Gastroesophageal sphincter (tissue), 4 donors: ENCODE data around the gene MMEL1. TPM values are rescaled to one million over a fixed set of nuclear protein-coding genes. Genes with fewer than 3 reads are reported as not detected.

ENCODE experiments used
- ATAC-seq: fragments of 150-250 bp; one replicate; pipeline ENCODE4 v1.9.1; 2016; ENCODE audit warnings: mild to moderate bottlenecking, moderate library complexity
- H3K27ac ChIP-seq, 4 donors: fragments of 200-600 bp; sonication (generic) in 3 of 4; 1 replicate in 3 of 4; 2 replicates in 1 of 4; pipeline ENCODE4 v1.5.1; 2016 to 2019
- H3K27me3 ChIP-seq: fragments of 200-600 bp; sonication (generic); one replicate; pipeline ENCODE4 v1.5.1; 2019
- H3K36me3 ChIP-seq, 2 donors: fragments of 200-600 bp; sonication (generic); one replicate each; pipeline ENCODE4 v1.5.1; 2019; ENCODE audit warnings: control low read depth in 1 of 2
- H3K4me1 ChIP-seq, 3 donors: fragments of 200-600 bp; sonication (generic); 1 replicate in 2 of 3; 2 replicates in 1 of 3; pipeline ENCODE4 v1.5.1; 2016 to 2019; ENCODE audit warnings: control low read depth in 2 of 3
- H3K4me3 ChIP-seq, 2 donors: fragments of 200-600 bp; sonication (generic); one replicate each; pipeline ENCODE4 v1.5.1; 2019; ENCODE audit warnings: mild to moderate bottlenecking in 1 of 2, moderate library complexity in 1 of 2
- H3K9me3 ChIP-seq, 3 donors: fragments of 200-600 bp; sonication (generic); one replicate each; pipeline ENCODE4 v1.5.1; 2017 to 2019; ENCODE audit warnings: control low read depth in 2 of 3
- EP300 ChIP-seq: sonication (generic); formaldehyde crosslinking; IDR thresholded peaks from one replicate; pipeline ENCODE4 v1.6.1; 2017; ENCODE audit warnings: antibody characterized with exemption, mild to moderate bottlenecking
- POLR2A ChIP-seq, 2 donors: fragments of 450-650 bp; IDR thresholded peaks; one replicate each; pipeline ENCODE4 v1.6.1; 2017; ENCODE audit warnings: antibody characterized with exemption in 2 of 2, mild to moderate bottlenecking in 2 of 2, moderate library complexity in 1 of 2
- POLR2AphosphoS5 ChIP-seq: sonication (generic); formaldehyde crosslinking; IDR thresholded peaks from one replicate; pipeline ENCODE4 v1.6.1; 2017; ENCODE audit warnings: antibody characterized with exemption
- WGBS, 2 donors: methylation state at CpG; one replicate each; pipeline ENCODE4 v1.1.5; 2018; ENCODE audit warnings: low coverage in 1 of 2; 5-methylcytosine and 5-hydroxymethylcytosine counted together
- total RNA-seq, 4 donors: library from RNA; depleted of rRNA; stranded (reverse); fragments of >200 nt; gene quantifications; one replicate each; pipeline ENCODE4 v1.1.0, GENCODE V29; 2016
- TF ChIP-seq, protein P1 (sequence below), 4 experiments: fragments of 200-600 bp in 2 of 4; fragments of 450-650 bp in 2 of 4; sonication (generic) in 1 of 4; IDR thresholded peaks; one replicate each; pipeline ENCODE4 v1.5.1; 2017 to 2019; ENCODE audit warnings: antibody characterized with exemption in 4 of 4, mild to moderate bottlenecking in 2 of 4, moderate library complexity in 2 of 4

MMEL1 gene
- total RNA-seq, 4 donors from 2014 or later = 1.4 to 3.9 (median 2.1) TPM; not detected in 1

DNA sequence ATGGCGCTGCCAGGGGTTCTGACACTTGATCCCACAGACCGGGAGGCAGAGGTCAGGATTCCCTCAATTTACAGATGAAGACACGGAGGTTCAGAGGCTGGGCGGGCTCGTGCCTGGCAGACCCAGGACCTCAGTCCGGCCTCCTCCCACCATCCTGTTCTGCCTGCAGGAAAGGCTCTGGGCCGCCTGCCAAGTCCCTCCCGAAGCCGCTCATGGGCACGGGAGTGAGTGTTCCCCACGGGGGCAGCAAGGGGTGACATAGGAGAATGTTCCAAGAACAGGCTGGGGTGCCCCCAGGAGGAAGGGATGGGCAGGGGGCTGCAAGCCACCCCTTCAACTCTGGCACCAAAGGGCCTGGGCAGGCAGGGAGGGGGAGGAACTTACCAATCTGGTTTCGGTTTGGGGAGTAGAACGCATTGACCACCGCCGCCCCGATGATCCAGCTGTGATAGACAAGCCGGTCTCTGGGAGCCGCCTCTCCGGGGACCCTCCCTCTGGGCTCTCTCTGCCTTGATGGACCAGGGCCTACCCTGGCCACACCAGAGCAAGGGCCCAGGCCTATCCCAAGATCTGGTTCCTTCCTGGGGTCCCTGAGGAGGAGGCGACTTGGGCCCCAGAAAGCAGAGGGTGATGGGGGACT is 38.7 kb downstream of the MMEL1 start:
- peaks cover 0 to 17% (median 0%) of the 10 kb centered on the region in 3 donors for H3K4me1 ChIP-seq
- peaks cover 0 to 10% of the 10 kb centered on the region in 2 donors for H3K36me3 ChIP-seq
- peak overlapping the region in 1 of 2 donors; percentile 36 for H3K4me3 ChIP-seq
- H3K9me3 ChIP-seq = peaks cover 0 to 15% (median 0%) of the 10 kb centered on the region in 3 donors
- ATAC-seq = no peak
- TF ChIP-seq EP300 (no peak), POLR2A (IDR thresholded peaks at IDR 0.05) (no peak), POLR2AphosphoS5 (no peak)
- TF ChIP-seq, protein P1, sequence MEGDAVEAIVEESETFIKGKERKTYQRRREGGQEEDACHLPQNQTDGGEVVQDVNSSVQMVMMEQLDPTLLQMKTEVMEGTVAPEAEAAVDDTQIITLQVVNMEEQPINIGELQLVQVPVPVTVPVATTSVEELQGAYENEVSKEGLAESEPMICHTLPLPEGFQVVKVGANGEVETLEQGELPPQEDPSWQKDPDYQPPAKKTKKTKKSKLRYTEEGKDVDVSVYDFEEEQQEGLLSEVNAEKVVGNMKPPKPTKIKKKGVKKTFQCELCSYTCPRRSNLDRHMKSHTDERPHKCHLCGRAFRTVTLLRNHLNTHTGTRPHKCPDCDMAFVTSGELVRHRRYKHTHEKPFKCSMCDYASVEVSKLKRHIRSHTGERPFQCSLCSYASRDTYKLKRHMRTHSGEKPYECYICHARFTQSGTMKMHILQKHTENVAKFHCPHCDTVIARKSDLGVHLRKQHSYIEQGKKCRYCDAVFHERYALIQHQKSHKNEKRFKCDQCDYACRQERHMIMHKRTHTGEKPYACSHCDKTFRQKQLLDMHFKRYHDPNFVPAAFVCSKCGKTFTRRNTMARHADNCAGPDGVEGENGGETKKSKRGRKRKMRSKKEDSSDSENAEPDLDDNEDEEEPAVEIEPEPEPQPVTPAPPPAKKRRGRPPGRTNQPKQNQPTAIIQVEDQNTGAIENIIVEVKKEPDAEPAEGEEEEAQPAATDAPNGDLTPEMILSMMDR (IDR thresholded peaks at IDR 0.05) = no peak
- 20 to 56% methylated on average over 2 to 5 of the region's 20 CpGs for WGBS, 2 donors
- peaks cover 45% of the 10 kb centered on the region for H3K27me3 ChIP-seq
- H3K27ac ChIP-seq = no peak overlapping the region

DNA sequence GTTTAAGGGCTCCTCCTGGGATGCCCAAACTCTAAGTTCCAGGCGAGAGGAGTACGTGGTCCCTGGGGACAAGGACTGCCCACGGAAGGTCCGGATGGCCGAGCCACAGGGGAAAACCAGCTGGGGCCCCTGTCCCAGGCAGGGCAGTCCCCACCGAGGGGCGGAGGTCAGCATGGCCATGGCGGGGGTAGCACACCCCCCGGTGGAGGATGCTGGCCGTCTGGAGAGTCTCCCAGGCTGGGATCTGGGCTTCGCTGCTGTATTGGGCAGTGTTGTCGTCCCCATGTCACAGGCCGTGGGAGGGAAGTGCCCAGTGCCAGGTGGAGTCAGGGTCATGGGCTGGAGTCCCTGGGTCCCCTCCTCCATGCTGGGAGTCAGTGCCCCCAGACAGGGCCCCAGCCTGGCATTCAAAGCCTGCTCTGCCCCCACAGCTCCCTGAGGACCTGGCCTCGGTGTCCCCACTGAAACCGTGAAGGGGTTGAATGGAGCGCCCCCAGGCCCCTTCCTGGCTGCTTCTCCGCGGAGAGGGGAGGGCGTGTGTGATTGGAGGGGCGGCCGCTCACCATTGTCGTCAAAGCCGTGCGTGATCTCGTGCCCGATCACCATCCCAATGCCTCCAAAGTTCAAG is 39.5 kb downstream of the MMEL1 start:
- TF ChIP-seq, protein P1 (IDR thresholded peaks at IDR 0.05) = no peak
- H3K27me3 ChIP-seq = peaks cover 45% of the 10 kb centered on the region
- peaks cover 0 to 18% of the 10 kb centered on the region in 2 donors for H3K36me3 ChIP-seq
- ATAC-seq = no peak
- peak overlapping the region in 1 of 2 donors; percentile 36 for H3K4me3 ChIP-seq
- no CpG with 5 or more reads among the region's 26 CpGs for WGBS, 2 donors
- H3K27ac ChIP-seq = no peak overlapping the region
- H3K4me1 ChIP-seq = peaks cover 0 to 17% (median 0%) of the 10 kb centered on the region in 3 donors
- peaks cover 0 to 8% (median 0%) of the 10 kb centered on the region in 3 donors for H3K9me3 ChIP-seq

DNA sequence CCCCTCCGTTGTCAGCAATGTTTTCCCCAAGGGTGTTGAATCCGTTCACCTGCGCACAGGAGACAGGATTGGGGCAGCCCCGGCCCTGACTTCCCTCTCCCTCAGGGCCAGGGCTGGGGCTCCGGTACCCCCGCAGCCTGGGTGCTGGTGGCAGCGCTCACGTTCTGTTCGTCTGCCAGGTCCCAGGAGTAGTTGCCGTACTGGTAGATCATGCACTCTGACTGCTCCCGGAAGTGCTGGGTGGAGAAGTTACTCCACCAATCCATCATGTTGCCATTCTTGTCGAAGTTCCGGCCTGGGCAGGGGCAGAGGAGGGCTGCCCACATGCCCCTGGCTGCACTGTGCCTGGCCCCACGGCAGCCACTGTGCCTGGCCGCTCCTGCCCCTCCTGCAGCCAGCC is 40.1 kb downstream of the MMEL1 start:
- peaks cover 0 to 24% (median 4%) of the 10 kb centered on the region in 3 donors for H3K4me1 ChIP-seq
- TF ChIP-seq, protein P1 (IDR thresholded peaks at IDR 0.05) = no peak
- TF ChIP-seq POLR2AphosphoS5 = no peak
- no peak for TF ChIP-seq POLR2A (IDR thresholded peaks at IDR 0.05)
- TF ChIP-seq EP300 = no peak
- peaks cover 0 to under 1% (median 0%) of the 10 kb centered on the region in 3 donors for H3K9me3 ChIP-seq
- no peak overlapping the region for H3K4me3 ChIP-seq
- H3K36me3 ChIP-seq = peaks cover 0 to 18% of the 10 kb centered on the region in 2 donors
- H3K27ac ChIP-seq = no peak overlapping the region
- H3K27me3 ChIP-seq = peaks cover 45% of the 10 kb centered on the region
- ATAC-seq = no peak
- 83% methylated on average over 1 of the region's 15 CpGs; no CpG with 5 or more reads in 1 of the 2 donors for WGBS, 2 donors

DNA sequence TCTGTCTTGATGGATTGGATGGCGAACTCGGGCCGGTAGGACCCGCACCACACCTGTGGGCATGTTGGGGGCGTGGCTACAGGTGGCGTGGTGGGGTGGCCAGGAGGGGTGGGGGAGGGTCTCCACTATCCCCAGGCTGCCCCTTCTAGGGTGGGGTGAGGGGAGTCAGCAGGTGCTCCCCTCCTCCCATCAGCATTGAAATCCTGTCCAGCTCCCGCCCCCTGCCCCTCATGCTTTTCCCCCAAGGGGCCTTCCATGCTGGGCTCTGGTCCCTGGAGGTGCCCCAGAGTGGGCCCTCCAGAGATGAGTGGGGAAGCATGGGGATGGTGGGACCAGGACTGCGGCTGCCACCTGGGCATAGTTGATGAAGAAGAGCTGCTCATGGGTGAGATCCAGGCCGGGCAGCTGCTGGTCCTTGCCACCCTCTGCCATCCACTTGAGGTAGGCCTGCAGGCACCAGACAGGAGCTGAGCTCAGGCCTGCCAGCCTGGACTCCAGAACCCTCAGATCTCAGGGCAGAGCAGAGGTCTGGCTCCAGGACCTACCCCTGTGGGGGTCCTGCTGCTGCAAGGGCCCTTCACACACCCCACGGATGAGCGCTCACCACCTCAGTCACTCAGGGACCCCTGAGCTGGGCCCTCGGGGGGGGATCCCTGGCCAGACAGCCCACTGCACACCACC is 41.1 kb downstream of the MMEL1 start:
- Histone ChIP-seq H3K4me3 (no peak overlapping the region), H3K27me3 (peaks cover 44% of the 10 kb centered on the region), H3K4me1 (peaks cover 0 to 34% (median 9%) of the 10 kb centered on the region in 3 donors), H3K9me3 (no peaks in the 10 kb centered on the region), H3K36me3 (peaks cover 0 to 18% of the 10 kb centered on the region in 2 donors), H3K27ac (no peak overlapping the region)
- TF ChIP-seq POLR2A (IDR thresholded peaks at IDR 0.05) = no peak
- TF ChIP-seq POLR2AphosphoS5 = no peak
- no peak for TF ChIP-seq EP300
- TF ChIP-seq, protein P1 (IDR thresholded peaks at IDR 0.05) = no peak
- ATAC-seq = no peak
- no CpG with 5 or more reads among the region's 12 CpGs for WGBS, 2 donors
